ENCODE data around the gene CCM2. TPM values are rescaled to one million over a fixed set of nuclear protein-coding genes. Genes with fewer than 3 reads are reported as not detected.

Gene CCM2
- total RNA-seq, 2 donors from 2014 or later = 30.0 to 83.6 TPM

DNA sequence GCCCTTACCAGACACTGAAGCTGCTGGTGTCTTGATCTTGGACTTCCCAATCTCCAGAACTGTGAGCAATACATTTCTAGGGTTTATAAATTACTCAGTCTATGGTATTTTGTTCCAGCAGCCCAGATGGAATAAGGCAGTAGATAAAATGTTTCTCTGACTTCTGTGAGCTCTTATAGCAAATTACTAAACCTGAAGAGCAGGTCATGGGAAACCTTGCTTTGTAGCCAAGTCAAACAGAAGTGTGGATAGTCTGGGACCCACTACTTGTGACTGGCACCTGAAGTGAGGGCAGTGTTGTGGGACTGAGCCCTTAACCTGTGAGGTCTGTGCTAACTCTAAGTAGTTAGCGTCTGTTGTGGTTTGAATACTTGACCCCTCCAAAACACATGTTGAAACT, 116.0 kb downstream of the CCM2 start:
- Histone ChIP-seq H3K9me3 (no peaks in the 10 kb centered on the region), H3K27ac (no peak overlapping the region), H3K27me3 (replicated peaks; ENCODE audit: insufficient read depth) (no peaks in the 10 kb centered on the region), H3K4me3 (no peak overlapping the region), H3K4me1 (replicated peaks) (no peaks in the 10 kb centered on the region), H3K36me3 (no peaks in the 10 kb centered on the region)
- TF ChIP-seq POLR2A (IDR thresholded peaks at IDR 0.05) = no peak
- no peak for TF ChIP-seq CTCF (IDR thresholded peaks at IDR 0.05)
- TF ChIP-seq POLR2AphosphoS5 (IDR thresholded peaks at IDR 0.05) = no peak
- intact Hi-C loops (cut with DNase I) = loop anchor here (10.0 kb wide), 2 partner anchors 231 to 531 kb away; partner anchors contain the start of genes PURB and TMED4
- WGBS = 55% methylated on average over 1 of the region's 1 CpG
- no peak for DNase-seq (ENCODE audit: low spot score)

DNA sequence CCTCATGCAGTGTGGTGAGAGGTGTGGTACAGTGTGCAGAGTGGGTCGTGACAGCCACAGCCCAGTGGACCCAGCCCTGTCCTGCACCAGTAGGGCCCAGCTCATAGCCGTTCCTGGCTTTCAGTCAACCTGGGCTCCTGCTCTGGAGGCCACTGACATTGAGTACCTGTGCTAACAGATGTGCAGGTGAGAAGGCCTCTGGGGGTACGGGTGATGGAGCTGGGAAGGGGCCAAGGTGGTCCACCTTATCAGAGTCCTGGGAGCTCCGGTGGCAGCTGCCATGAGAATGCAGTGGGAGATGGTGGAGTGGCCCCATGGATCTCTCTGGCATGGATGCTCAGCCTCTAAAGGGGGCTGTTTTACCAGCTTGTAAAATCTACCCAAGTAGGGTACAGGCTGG, 117.6 kb downstream of the CCM2 start:
- intact Hi-C loops (cut with DNase I) = loop anchor here (10.0 kb wide), 2 partner anchors 233 to 533 kb away; partner anchors contain the start of genes PURB and TMED4
- Histone ChIP-seq H3K4me1 (replicated peaks) (no peaks in the 10 kb centered on the region), H3K27me3 (replicated peaks; ENCODE audit: insufficient read depth) (no peaks in the 10 kb centered on the region), H3K27ac (no peak overlapping the region), H3K9me3 (no peaks in the 10 kb centered on the region), H3K36me3 (no peaks in the 10 kb centered on the region), H3K4me3 (no peak overlapping the region)
- TF ChIP-seq CTCF (IDR thresholded peaks at IDR 0.05) (no peak), POLR2A (IDR thresholded peaks at IDR 0.05) (no peak), POLR2AphosphoS5 (IDR thresholded peaks at IDR 0.05) (no peak)
- 85% methylated on average over 4 of the region's 4 CpGs for WGBS
- no peak for DNase-seq (ENCODE audit: low spot score)

DNA sequence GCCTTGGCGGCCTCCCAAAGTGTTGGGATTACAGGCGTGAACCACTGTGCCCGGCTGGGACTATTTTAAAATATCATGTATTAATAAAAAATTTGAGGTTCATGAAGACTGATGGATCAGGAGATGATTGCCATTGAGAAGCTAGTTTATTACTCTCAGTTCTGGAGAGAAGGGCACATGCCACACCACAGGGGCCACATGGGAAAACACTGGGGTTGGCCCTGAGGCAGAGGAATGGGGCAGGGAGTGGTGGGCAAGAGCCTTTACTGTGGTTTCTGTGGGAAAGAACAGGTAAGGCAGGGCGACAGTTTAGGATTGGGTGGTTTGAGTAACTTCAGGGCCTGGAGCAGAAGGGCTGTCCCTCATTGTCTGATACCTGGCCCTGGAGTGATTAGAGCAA, 118.3 kb downstream of the CCM2 start:
- Histone ChIP-seq H3K9me3 (no peaks in the 10 kb centered on the region), H3K27me3 (replicated peaks; ENCODE audit: insufficient read depth) (no peaks in the 10 kb centered on the region), H3K27ac (no peak overlapping the region), H3K4me1 (replicated peaks) (no peaks in the 10 kb centered on the region), H3K4me3 (no peak overlapping the region), H3K36me3 (no peaks in the 10 kb centered on the region)
- intact Hi-C loops (cut with DNase I) = loop anchor here (10.0 kb wide), 2 partner anchors 233 to 533 kb away; partner anchors contain the start of genes PURB and TMED4
- no peak for TF ChIP-seq POLR2A (IDR thresholded peaks at IDR 0.05)
- no peak for TF ChIP-seq CTCF (IDR thresholded peaks at IDR 0.05)
- TF ChIP-seq POLR2AphosphoS5 (IDR thresholded peaks at IDR 0.05) = no peak
- no peak for DNase-seq (ENCODE audit: low spot score)
- 88% methylated on average over 4 of the region's 4 CpGs for WGBS

DNA sequence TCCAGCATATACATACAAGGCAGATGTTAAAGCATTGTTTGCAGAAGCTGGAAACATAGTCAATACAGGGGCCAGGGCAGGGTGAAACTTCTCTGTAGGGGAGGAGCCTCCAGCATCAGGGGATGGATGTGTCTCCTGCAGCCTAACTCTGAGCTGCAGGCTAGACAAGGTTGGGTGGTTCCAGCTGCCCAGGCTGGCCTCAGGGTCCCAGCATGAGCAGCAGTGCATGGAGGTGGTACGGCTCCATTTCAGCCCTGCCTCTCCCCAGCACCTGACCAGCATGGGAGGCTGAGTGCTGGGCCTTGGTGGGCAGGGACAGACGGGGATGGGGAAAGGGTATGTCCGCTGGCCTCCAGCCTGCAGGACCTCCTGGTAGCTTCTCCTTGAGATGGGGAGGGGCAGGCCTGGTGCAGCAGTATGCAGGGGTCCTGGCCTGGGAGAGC, 118.9 kb downstream of the CCM2 start:
- WGBS = 80% methylated on average over 3 of the region's 3 CpGs
- no peaks in the 10 kb centered on the region for H3K4me1 ChIP-seq (replicated peaks)
- no peak for DNase-seq (ENCODE audit: low spot score)
- no peaks in the 10 kb centered on the region for H3K27me3 ChIP-seq (replicated peaks; ENCODE audit: insufficient read depth)
- no peaks in the 10 kb centered on the region for H3K9me3 ChIP-seq
- intact Hi-C loops (cut with DNase I) = loop anchor here (10.0 kb wide), 2 partner anchors 234 to 534 kb away; partner anchors contain the start of genes PURB and TMED4
- no peak overlapping the region for H3K27ac ChIP-seq
- TF ChIP-seq CTCF (IDR thresholded peaks at IDR 0.05) (no peak), POLR2AphosphoS5 (IDR thresholded peaks at IDR 0.05) (no peak), POLR2A (IDR thresholded peaks at IDR 0.05) (no peak)
- H3K36me3 ChIP-seq = no peaks in the 10 kb centered on the region
- no peak overlapping the region for H3K4me3 ChIP-seq

- WGBS = 72% methylated on average over 3 of the region's 3 CpGs
- H3K27me3 ChIP-seq (replicated peaks; ENCODE audit: insufficient read depth) = no peaks in the 10 kb centered on the region
- H3K27ac ChIP-seq = no peak overlapping the region
- no peak for TF ChIP-seq CTCF (IDR thresholded peaks at IDR 0.05)
- TF ChIP-seq POLR2A (IDR thresholded peaks at IDR 0.05) = no peak
- no peak for TF ChIP-seq POLR2AphosphoS5 (IDR thresholded peaks at IDR 0.05)
- no peaks in the 10 kb centered on the region for H3K4me1 ChIP-seq (replicated peaks)
- intact Hi-C loops (cut with DNase I) = loop anchor here (10.0 kb wide), 2 partner anchors 235 to 535 kb away; partner anchors contain the start of genes PURB and TMED4
- no peaks in the 10 kb centered on the region for H3K36me3 ChIP-seq
- no peak overlapping the region for H3K4me3 ChIP-seq
- DNase-seq (ENCODE audit: low spot score) = no peak
- no peaks in the 10 kb centered on the region for H3K9me3 ChIP-seq
These were observed 119.5 kb downstream of the CCM2 start for GRCh38 chr7:45119550-45119949.

Measured in prostate gland (tissue), 2 donors.